Caco-2 (cell line): ENCODE results near the gene PSKH1. TPM values are rescaled to one million over a fixed set of nuclear protein-coding genes. Genes with fewer than 3 reads are reported as not detected.
A peak's percentile ranks its signal among the peaks of the same experiment; 100 is the strongest.

Experiments
- BruUV-seq: library from RNA; stranded (reverse); fragments of 400-500 nt; replicated peaks from 2 replicates; lab custom pipeline; 2021; lab: Mats Ljungman, UMichigan
- CTCF ChIA-PET: fragments of 300-600 bp; sonication (Branson Sonifier 250); formaldehyde crosslinking; loops from one replicate; lab custom pipeline; 2022; ENCODE audit warnings: antibody characterized with exemption; lab: Charles Lee
- POLR2A ChIA-PET: fragments of 300-600 bp; sonication (Branson Sonifier 250); formaldehyde crosslinking; loops from one replicate; lab custom pipeline; 2022; ENCODE audit warnings: antibody characterized with exemption; lab: Charles Lee
- DNase-seq, 2 experiments: peaks; one replicate each; pipeline versions ENCODE4 v3.0.0 to v3.0.0-alpha.2; 2020 to 2022
- H3K27me3 ChIP-seq: replicated peaks from 2 replicates; pipeline ENCODE4 v1.6.0; 2011; ENCODE audit warnings: low read length; ENCODE audit not compliant: control insufficient read depth, insufficient read depth
- H3K36me3 ChIP-seq: 2 replicates; pipeline ENCODE4 v1.5.1; 2011; ENCODE audit warnings: low read length; ENCODE audit not compliant: control insufficient read depth, insufficient read depth
- H3K4me1 ChIP-seq: fragments of 250-450 bp; sonication (Bioruptor Pico); 2 replicates; pipeline ENCODE4 v1.5.1; 2020; ENCODE audit warnings: mild to moderate bottlenecking
- H3K4me3 ChIP-seq: 2 replicates; pipeline ENCODE4 v1.5.1; 2011; ENCODE audit warnings: low read depth, mild to moderate bottlenecking, control low read depth, low read length
- H3K9me3 ChIP-seq: fragments of 250-450 bp; sonication (Bioruptor Pico); 2 replicates; pipeline ENCODE4 v1.5.1; 2020; ENCODE audit warnings: mild to moderate bottlenecking, moderate library complexity
- H3K27ac Mint-ChIP-seq: one replicate; pipeline ENCODE4 v1.8.0; 2022; ENCODE audit warnings: mixed read lengths; ENCODE audit not compliant: unreplicated experiment
- H3K27me3 Mint-ChIP-seq: one replicate; pipeline ENCODE4 v1.8.0; 2022; ENCODE audit warnings: mixed read lengths; ENCODE audit not compliant: insufficient read depth, unreplicated experiment
- H3K36me3 Mint-ChIP-seq: one replicate; pipeline ENCODE4 v1.8.0; 2022; ENCODE audit warnings: mild to moderate bottlenecking, mixed read lengths; ENCODE audit not compliant: insufficient read depth, unreplicated experiment
- H3K4me1 Mint-ChIP-seq: one replicate; pipeline ENCODE4 v1.8.0; 2022; ENCODE audit warnings: low read depth, mixed read lengths; ENCODE audit not compliant: unreplicated experiment
- H3K4me3 Mint-ChIP-seq: one replicate; pipeline ENCODE4 v1.8.0; 2022; ENCODE audit warnings: mild to moderate bottlenecking, moderate library complexity, mixed read lengths; ENCODE audit not compliant: unreplicated experiment
- H3K9me3 Mint-ChIP-seq: one replicate; pipeline ENCODE4 v1.8.0; 2022; ENCODE audit warnings: mixed read lengths; ENCODE audit not compliant: unreplicated experiment
- intact Hi-C: fragments of 100-400 bp; cut with micrococcal nuclease; formaldehyde crosslinking; loops from one replicate; pipeline ENCODE4 v1.10.0; 2022; ENCODE audit not compliant: unreplicated experiment
- total RNA-seq: library from RNA; stranded (reverse); gene quantifications from 2 replicates; pipeline ENCODE4 v1.2.3, GENCODE V29; 2022
- TF ChIP-seq, protein P1 (sequence below), 2 experiments: fragments of 200-600 bp in 1 of 2; IDR thresholded peaks; 1 replicate in 1 of 2; 2 replicates in 1 of 2; pipeline versions ENCODE4 v1.5.1 to v1.8.0; 2011 to 2022; ENCODE audit warnings: antibody characterized with exemption in 1 of 2, control low read depth in 1 of 2, inconsistent platforms in 1 of 2, low read depth in 1 of 2, low read length in 1 of 2, mild to moderate bottlenecking in 1 of 2, moderate library complexity in 1 of 2; ENCODE audit not compliant: insufficient read depth in 1 of 2, severe bottlenecking in 1 of 2, unreplicated experiment in 1 of 2

PSKH1 gene
- total RNA-seq, 1 experiment from 2014 or later: 41.3 TPM

DNA sequence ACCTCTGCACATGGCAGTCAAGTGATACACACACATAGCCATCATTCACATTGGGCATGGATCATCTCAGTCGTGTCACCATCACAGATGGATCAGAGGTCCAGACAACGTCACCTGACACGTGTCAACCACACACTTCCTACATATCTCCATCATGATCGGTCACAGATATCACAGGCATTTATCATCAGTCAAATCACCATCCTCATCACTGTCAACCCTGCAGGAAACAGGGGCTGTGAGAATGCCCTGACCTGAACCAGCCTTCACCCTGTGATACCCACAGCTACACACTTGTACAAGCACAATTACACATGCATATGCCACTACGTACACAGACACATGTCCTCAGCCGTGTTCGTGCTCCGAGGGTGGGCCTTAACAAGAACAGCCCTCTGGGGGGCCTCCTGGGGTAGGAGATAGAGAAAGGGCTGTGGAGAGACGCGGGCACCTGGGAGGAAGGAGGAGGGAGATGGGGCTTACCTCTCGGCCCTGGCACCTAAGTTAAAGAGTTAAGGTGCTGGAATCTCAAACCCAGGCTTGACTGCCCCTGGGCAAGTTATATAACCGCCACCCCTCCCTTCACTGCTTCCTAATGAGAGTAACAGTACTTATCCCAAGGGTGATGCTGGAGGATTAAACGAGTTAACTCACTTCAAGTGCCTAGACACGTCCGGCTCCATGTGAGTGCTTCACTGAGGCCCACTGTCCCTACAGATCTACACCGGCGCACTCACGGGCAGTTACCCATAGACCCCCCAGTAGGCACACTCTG is 74.3 kb downstream of the PSKH1 start:
- Mint-ChIP-seq H3K27me3 (no peaks in the 10 kb centered on the region), H3K36me3 (peaks cover 45% of the 10 kb centered on the region), H3K27ac (peak overlapping the region; percentile 93), H3K4me3 (peak overlapping the region; percentile 89), H3K4me1 (peaks cover 35% of the 10 kb centered on the region), H3K9me3 (no peaks in the 10 kb centered on the region)
- Histone ChIP-seq H3K4me3 (peak overlapping the region; percentile 66), H3K36me3 (peaks cover 3% of the 10 kb centered on the region), H3K9me3 (no peaks in the 10 kb centered on the region), H3K4me1 (peaks cover 29% of the 10 kb centered on the region), H3K27me3 (no peaks in the 10 kb centered on the region)
- BruUV-seq: TSS peak; percentile 33
- intact Hi-C loops: no loop called here
- ChIA-PET POLR2A (interaction anchor here (0.6 to 1.2 kb wide), 5 partner anchors 32 to 721 kb away, joined by 3 to 9 read pairs (median 4); partner anchors contain the start of genes NFATC3, RANBP10 and TSNAXIP1), CTCF (interaction anchor here (0.6 to 1.5 kb wide), 4 partner anchors 24 to 151 kb away, joined by 3 to 6 read pairs (median 4); partner anchors contain the start of gene LCAT)
- DNase-seq: no peak
- TF ChIP-seq, protein P1, sequence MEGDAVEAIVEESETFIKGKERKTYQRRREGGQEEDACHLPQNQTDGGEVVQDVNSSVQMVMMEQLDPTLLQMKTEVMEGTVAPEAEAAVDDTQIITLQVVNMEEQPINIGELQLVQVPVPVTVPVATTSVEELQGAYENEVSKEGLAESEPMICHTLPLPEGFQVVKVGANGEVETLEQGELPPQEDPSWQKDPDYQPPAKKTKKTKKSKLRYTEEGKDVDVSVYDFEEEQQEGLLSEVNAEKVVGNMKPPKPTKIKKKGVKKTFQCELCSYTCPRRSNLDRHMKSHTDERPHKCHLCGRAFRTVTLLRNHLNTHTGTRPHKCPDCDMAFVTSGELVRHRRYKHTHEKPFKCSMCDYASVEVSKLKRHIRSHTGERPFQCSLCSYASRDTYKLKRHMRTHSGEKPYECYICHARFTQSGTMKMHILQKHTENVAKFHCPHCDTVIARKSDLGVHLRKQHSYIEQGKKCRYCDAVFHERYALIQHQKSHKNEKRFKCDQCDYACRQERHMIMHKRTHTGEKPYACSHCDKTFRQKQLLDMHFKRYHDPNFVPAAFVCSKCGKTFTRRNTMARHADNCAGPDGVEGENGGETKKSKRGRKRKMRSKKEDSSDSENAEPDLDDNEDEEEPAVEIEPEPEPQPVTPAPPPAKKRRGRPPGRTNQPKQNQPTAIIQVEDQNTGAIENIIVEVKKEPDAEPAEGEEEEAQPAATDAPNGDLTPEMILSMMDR (IDR thresholded peaks at IDR 0.05; ENCODE audit: insufficient read depth in 1 of 2, low read depth in 1 of 2, low read length in 1 of 2, severe bottlenecking in 1 of 2, unreplicated experiment in 1 of 2): no peak

GRCh38 chr16:67967958-67968399 is 74.9 kb downstream of the PSKH1 start:
- H3K36me3 Mint-ChIP-seq: peaks cover 39% of the 10 kb centered on the region
- Histone ChIP-seq H3K4me1 (peaks cover 29% of the 10 kb centered on the region), H3K36me3 (peaks cover 3% of the 10 kb centered on the region), H3K27me3 (no peaks in the 10 kb centered on the region), H3K9me3 (no peaks in the 10 kb centered on the region), H3K4me3 (peak overlapping the region; percentile 66)
- H3K27me3 Mint-ChIP-seq: no peaks in the 10 kb centered on the region
- no TSS peak for BruUV-seq
- peak in 1 of 2 experiments; percentile 71 for DNase-seq
- peak overlapping the region; percentile 93 for H3K27ac Mint-ChIP-seq
- CTCF ChIA-PET: no interaction called here
- H3K4me3 Mint-ChIP-seq: peak overlapping the region; percentile 89
- POLR2A ChIA-PET: interaction anchor here (0.7 kb wide), 1 partner anchor 270 kb away, joined by 3 read pairs; no protein-coding TSS in a partner anchor
- intact Hi-C loops: loop anchor here (1.0 kb wide), 1 partner anchor 33 kb away; no protein-coding TSS in a partner anchor
- peaks cover 35% of the 10 kb centered on the region for H3K4me1 Mint-ChIP-seq
- no peaks in the 10 kb centered on the region for H3K9me3 Mint-ChIP-seq
- TF ChIP-seq, protein P1 (IDR thresholded peaks at IDR 0.05; ENCODE audit: insufficient read depth in 1 of 2, low read depth in 1 of 2, low read length in 1 of 2, severe bottlenecking in 1 of 2, unreplicated experiment in 1 of 2): no peak

- H3K27ac Mint-ChIP-seq: peak within 1 kb of the TSS; percentile 93
- no peaks in the 10 kb centered on the region for H3K9me3 ChIP-seq
- peaks cover 35% of the 10 kb centered on the region for H3K4me1 Mint-ChIP-seq
- no peaks in the 10 kb centered on the region for H3K27me3 Mint-ChIP-seq
- peak; percentile 90 to 94 for DNase-seq
- TSS peak; percentile 41 for BruUV-seq
- H3K36me3 ChIP-seq: peaks cover 3% of the 10 kb centered on the region
- H3K4me3 ChIP-seq: peak within 1 kb of the TSS; percentile 66
- ChIA-PET POLR2A (interaction anchor here (0.7 kb wide), 1 partner anchor 269 kb away, joined by 3 read pairs; no protein-coding TSS in a partner anchor), CTCF (no interaction called here)
- no peaks in the 10 kb centered on the region for H3K9me3 Mint-ChIP-seq
- H3K36me3 Mint-ChIP-seq: peaks cover 33% of the 10 kb centered on the region
- no peaks in the 10 kb centered on the region for H3K27me3 ChIP-seq
- TF ChIP-seq, protein P1 (IDR thresholded peaks at IDR 0.05; ENCODE audit: insufficient read depth in 1 of 2, low read depth in 1 of 2, low read length in 1 of 2, severe bottlenecking in 1 of 2, unreplicated experiment in 1 of 2): no peak
- H3K4me1 ChIP-seq: peaks cover 29% of the 10 kb centered on the region
- H3K4me3 Mint-ChIP-seq: peak within 1 kb of the TSS; percentile 89
- intact Hi-C loops: loop anchor here (1.0 kb wide), 1 partner anchor 33 kb away; no protein-coding TSS in a partner anchor
These were observed 75.6 kb downstream of the PSKH1 start, which contains the start of gene SLC12A4 for GRCh38 chr16:67968400-67969253. Gene SLC12A4, minus strand, starts transcription at chr16:67968637. Its CDS starts 84 bp downstream, at chr16:67968553.
